Smooth muscle cell (in vitro differentiated cells): ENCODE measurements around the gene ITIH3. TPM values are rescaled to one million over a fixed set of nuclear protein-coding genes. Genes with fewer than 3 reads are reported as not detected.

Experiments
- DNase-seq: peaks from one replicate; lab custom pipeline; 2025; ENCODE audit not compliant: unreplicated experiment; lab: John Stamatoyannopoulos, UW
- H2AFZ ChIP-seq: fragments of 200-600 bp; sonication (generic); 2 replicates; pipeline ENCODE4 v1.6.0; 2016; ENCODE audit warnings: antibody characterized with exemption, low read depth, mild to moderate bottlenecking
- H3F3A ChIP-seq: fragments of 200-600 bp; sonication (generic); 2 replicates; pipeline ENCODE4 v1.6.0; 2017; ENCODE audit warnings: antibody characterized with exemption, low read depth
- H3K27ac ChIP-seq: fragments of 200-600 bp; sonication (generic); 2 replicates; pipeline ENCODE4 v1.5.1; 2016; ENCODE audit warnings: low read depth, mild to moderate bottlenecking
- H3K27me3 ChIP-seq: fragments of 200-600 bp; sonication (generic); 2 replicates; pipeline ENCODE4 v1.6.1; 2016; ENCODE audit warnings: low read depth, mild to moderate bottlenecking
- H3K36me3 ChIP-seq: fragments of 200-600 bp; sonication (generic); 2 replicates; pipeline ENCODE4 v1.5.1; 2016; ENCODE audit warnings: low read depth
- H3K4me1 ChIP-seq: fragments of 200-600 bp; sonication (generic); 2 replicates; pipeline ENCODE4 v1.5.1; 2016; ENCODE audit warnings: low read depth
- H3K4me2 ChIP-seq: fragments of 200-600 bp; sonication (generic); 2 replicates; pipeline ENCODE4 v1.6.0; 2016; ENCODE audit warnings: mild to moderate bottlenecking
- H3K4me3 ChIP-seq: fragments of 200-600 bp; sonication (generic); 2 replicates; pipeline ENCODE4 v1.5.1; 2016; ENCODE audit warnings: mild to moderate bottlenecking
- H3K79me2 ChIP-seq: fragments of 200-600 bp; sonication (generic); 2 replicates; pipeline ENCODE4 v1.6.0; 2016; ENCODE audit warnings: low read depth, mild to moderate bottlenecking
- H3K9ac ChIP-seq: fragments of 200-600 bp; sonication (generic); 2 replicates; pipeline ENCODE4 v1.6.0; 2016; ENCODE audit warnings: low read depth
- H3K9me3 ChIP-seq: fragments of 200-600 bp; sonication (generic); replicated peaks from 2 replicates; pipeline ENCODE4 v1.5.1; 2016; ENCODE audit warnings: low read depth
- H4K20me1 ChIP-seq: fragments of 200-600 bp; sonication (generic); 2 replicates; pipeline ENCODE4 v1.6.0; 2016; ENCODE audit warnings: low read depth
- CTCF ChIP-seq: fragments of 200-600 bp; sonication (generic); IDR thresholded peaks from 2 replicates; pipeline ENCODE4 v1.5.1; 2017; ENCODE audit warnings: borderline replicate concordance, mild to moderate bottlenecking, antibody characterized with exemption; ENCODE audit not compliant: insufficient read depth, poor library complexity, severe bottlenecking
- WGBS: methylation state at CpG from one replicate; pipeline ENCODE4 v1.1.7; 2016; ENCODE audit warnings: low lambda C conversion rate; 5-methylcytosine and 5-hydroxymethylcytosine counted together
- polyA plus RNA-seq: library from polyadenylated mRNA; unstranded; fragments of >200 nt; fragmentation: Nextera tagmentation; extraction: Ambion mirVana; gene quantifications from 2 replicates; pipeline ENCODE4 v1.2.1, GENCODE V29; 2016
- total RNA-seq: library from RNA; depleted of rRNA; stranded (reverse); fragments of >200 nt; gene quantifications from 2 replicates; pipeline ENCODE4 v1.2.3, GENCODE V29; 2014

The ITIH3 gene
- total and polyA plus RNA-seq, 2 experiments from 2014 or later, result not detected

GRCh38 chr3:52841211-52841980 is 46.8 kb downstream of the ITIH3 start:
- H3K27me3 ChIP-seq, result no peaks in the 10 kb centered on the region
- no peak for DNase-seq
- no peak overlapping the region for H3K4me3 ChIP-seq
- no peak overlapping the region for H3K27ac ChIP-seq
- no peaks in the 10 kb centered on the region for H3F3A ChIP-seq
- H3K9me3 ChIP-seq, result no peaks in the 10 kb centered on the region
- H3K36me3 ChIP-seq, result no peaks in the 10 kb centered on the region
- H3K79me2 ChIP-seq, result no peaks in the 10 kb centered on the region
- H3K4me1 ChIP-seq, result no peaks in the 10 kb centered on the region
- H3K4me2 ChIP-seq, result no peak overlapping the region
- no peak overlapping the region for H2AFZ ChIP-seq
- WGBS, result 90% methylated on average over 12 of the region's 12 CpGs
- no peak overlapping the region for H3K9ac ChIP-seq
- no peaks in the 10 kb centered on the region for H4K20me1 ChIP-seq
- TF ChIP-seq CTCF, result no peak

GRCh38 chr3:52841981-52842340 is 47.4 kb downstream of the ITIH3 start:
- Histone ChIP-seq H3F3A (no peaks in the 10 kb centered on the region), H3K79me2 (no peaks in the 10 kb centered on the region), H3K9me3 (no peaks in the 10 kb centered on the region), H3K9ac (no peak overlapping the region), H3K27ac (no peak overlapping the region), H3K4me1 (no peaks in the 10 kb centered on the region), H3K36me3 (no peaks in the 10 kb centered on the region), H3K4me3 (no peak overlapping the region), H4K20me1 (no peaks in the 10 kb centered on the region), H3K27me3 (no peaks in the 10 kb centered on the region), H2AFZ (no peak overlapping the region), H3K4me2 (no peak overlapping the region)
- TF ChIP-seq CTCF, result no peak
- 88% methylated on average over 12 of the region's 12 CpGs for WGBS
- no peak for DNase-seq

DNA sequence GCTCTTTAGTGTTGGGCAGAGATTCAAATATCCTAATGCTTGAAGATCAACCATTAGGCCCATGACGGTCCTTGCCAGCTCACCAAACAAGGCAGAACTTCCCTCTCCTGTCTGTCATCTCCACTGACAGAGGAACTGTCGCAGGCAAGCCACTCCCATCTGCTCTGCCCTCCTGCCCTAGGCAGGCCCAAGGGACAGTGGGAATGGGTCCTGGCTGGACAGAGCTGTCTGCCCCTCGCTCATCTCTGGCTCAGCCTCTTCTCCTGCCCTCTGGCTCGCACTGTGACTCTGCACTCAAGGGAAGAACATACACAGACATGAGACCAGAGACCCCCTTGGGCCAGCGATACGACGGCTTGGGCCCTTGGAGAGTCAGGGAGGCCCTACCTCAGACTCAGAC is 47.8 kb downstream of the ITIH3 start:
- Histone ChIP-seq H2AFZ (no peak overlapping the region), H3K4me1 (no peaks in the 10 kb centered on the region), H3K9me3 (no peaks in the 10 kb centered on the region), H3K9ac (no peak overlapping the region), H3K79me2 (no peaks in the 10 kb centered on the region), H3K4me2 (no peak overlapping the region), H3K36me3 (no peaks in the 10 kb centered on the region), H3K27me3 (no peaks in the 10 kb centered on the region), H3F3A (no peaks in the 10 kb centered on the region), H4K20me1 (no peaks in the 10 kb centered on the region), H3K27ac (no peak overlapping the region), H3K4me3 (no peak overlapping the region)
- DNase-seq, result no peak
- WGBS, result 82% methylated on average over 7 of the region's 7 CpGs
- no peak for TF ChIP-seq CTCF
